GM18517 (cell line): Measurements from ENCODE around the gene FAM234A.
"Not testable (repeated sequence)": the region's sequence is repeated elsewhere in the genome, so short reads cannot be mapped to it uniquely, and the experiment has no call there.

Source experiments
- ATAC-seq: cut with Tn5 transposase; IDR thresholded peaks from one replicate; pipeline ENCODE4 v1.9.1; 2021; ENCODE audit warnings: mild to moderate bottlenecking, moderate library complexity; ENCODE audit not compliant: unreplicated experiment

The FAM234A gene

GRCh38 chr16:263944-264343 lies 29.3 kb downstream of the FAM234A start:
- ATAC-seq: no peak

GRCh38 chr16:264440-264951 lies 29.9 kb downstream of the FAM234A start:
- ATAC-seq: no peak

- no peak for ATAC-seq
Observed at GRCh38 chr16:265002-265529, 30.4 kb downstream of the FAM234A start.

- no peak for ATAC-seq
Observed at GRCh38 chr16:265711-266110, 31.1 kb downstream of the FAM234A start.

DNA sequence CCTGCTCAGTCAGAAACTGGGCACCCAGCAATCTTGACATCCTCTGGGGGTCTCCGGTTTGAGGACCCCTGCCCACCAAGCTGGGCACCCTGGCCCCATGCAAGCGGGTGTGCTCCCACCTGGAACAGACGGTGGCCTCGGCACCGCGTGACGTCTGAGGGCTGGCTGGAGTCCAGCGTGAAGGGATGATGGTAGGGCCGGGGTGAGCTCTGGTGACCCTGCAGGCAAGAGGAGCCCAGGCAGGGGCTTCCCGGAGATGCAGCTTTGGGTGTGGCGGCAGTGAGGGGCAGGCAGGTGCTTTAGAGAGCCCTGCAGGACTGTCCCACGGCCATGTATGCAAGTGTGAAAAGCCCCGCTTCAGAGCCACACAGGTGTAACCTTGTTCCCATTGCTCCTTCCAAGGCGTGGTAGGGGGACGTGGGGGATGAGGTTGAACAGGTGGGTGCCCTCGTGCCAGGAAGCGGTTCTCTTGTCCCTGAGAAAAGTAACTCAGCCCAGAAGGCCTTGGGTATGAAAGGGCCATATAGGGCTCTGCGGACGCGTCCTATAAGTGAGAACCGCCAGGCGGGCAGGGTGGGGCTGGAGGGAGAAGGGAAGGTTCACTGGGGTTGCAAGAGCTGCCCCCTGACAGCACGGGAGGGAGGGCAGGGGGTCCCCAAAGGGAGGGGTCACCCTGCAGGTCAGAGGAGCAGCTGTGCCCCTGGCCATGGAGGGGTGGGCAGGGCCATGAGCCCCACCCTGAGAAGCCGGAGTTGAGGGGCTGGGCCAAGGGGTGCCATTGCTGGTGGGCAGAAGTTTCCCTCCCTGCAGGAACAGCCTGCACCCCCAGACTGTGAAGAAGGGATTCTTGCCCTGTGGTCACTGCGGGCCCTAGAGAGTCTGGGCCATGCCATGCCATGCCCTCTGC lies 31.9 kb downstream of the FAM234A start:
- ATAC-seq: no peak

GRCh38 chr16:267562-267961 lies 32.9 kb downstream of the FAM234A start:
- ATAC-seq: not testable (repeated sequence)

- no peak for ATAC-seq
Observed at GRCh38 chr16:268141-269053, 33.8 kb downstream of the FAM234A start.

DNA sequence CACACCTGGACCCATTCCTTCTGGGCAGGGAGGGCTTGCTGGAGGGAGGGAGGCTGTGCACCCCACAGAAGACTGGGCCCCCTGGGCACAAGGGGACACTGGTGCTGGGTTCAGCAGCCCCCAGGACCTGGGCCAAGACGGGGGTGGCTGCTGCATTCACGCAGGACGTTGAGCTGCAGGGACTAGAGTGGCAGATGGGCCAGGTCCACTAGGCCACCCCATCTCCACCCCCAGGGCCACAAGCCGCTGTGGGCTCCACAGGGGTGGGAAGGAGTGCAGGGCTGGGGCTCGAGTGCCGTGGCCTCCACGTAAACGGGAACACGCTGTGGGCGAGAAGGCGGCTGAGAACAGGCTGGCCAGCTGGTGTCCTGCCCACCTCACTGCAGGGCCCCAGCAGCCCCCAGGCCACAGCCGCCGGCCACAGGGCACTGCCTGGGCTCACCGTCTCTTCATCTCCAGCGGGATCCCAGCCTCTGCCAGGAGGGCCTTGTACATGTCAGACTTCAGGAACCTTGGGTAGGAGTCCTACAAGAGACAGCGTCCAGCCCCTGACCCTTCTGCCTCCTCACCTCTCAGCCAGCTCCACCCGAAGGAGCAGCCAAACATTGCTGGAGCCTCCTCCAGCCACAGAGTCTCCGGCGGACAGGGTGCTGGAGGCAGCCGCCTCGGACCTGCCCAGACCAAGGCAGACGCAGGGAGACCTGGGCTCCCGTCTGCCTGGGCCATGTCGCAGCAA lies 34.6 kb downstream of the FAM234A start:
- no peak for ATAC-seq

- no peak for ATAC-seq
Observed at GRCh38 chr16:270381-271255, 36.0 kb downstream of the FAM234A start.

DNA sequence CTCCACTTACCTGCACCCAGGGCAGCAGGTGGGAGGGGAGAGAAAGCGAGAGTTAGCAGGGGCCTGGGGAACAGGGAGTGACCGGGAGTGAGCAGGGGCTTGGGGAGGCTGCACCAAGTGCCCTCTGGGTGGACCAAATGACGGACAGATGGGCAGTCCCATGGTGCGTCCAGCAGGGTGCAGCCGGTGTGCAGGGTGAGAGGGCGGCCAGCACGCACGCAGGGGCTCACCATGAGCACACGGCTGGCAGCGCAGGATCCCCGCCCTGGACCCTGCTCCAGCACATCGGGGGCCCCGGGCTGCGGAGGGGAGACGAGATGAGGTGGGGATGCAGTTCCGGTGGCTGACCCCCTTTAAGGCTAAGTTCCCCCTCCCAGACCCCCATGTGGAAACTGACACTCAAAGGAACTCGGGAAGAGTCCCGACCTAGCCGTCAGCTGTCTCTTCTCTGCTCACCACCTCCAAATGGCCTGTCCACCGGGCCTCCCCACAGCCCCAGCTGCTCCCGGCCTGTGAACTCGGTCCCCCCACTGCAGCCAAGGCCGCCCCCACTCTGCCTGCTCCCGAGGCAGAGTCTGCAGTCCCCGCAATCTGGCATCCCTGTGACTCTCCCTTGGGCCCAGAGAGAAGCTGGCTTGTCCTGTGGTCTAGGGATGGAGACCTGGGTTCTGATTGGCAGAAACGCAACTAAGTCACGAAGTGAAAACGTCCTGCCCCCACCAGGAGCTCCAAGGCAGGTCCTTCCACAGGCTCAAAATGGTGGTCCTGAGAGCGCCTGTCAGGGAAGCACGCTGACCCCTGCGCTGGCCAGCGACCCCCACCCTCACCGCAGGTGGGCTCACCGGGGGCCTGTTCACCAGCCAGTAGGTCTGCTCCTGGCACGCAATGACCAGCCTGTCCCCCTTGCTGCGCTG lies 38.3 kb downstream of the FAM234A start:
- ATAC-seq: no peak

- no peak for ATAC-seq
Observed at GRCh38 chr16:273547-274421, 39.2 kb downstream of the FAM234A start.

GRCh38 chr16:275041-275641 lies 40.5 kb downstream of the FAM234A start:
- ATAC-seq: no peak

GRCh38 chr16:275786-276232 lies 41.2 kb downstream of the FAM234A start, which contains the start of gene RGS11:
Gene RGS11 (minus strand): TSS chr16:275944. CDS start chr16:275911, 33 bp downstream.
- no peak for ATAC-seq

DNA sequence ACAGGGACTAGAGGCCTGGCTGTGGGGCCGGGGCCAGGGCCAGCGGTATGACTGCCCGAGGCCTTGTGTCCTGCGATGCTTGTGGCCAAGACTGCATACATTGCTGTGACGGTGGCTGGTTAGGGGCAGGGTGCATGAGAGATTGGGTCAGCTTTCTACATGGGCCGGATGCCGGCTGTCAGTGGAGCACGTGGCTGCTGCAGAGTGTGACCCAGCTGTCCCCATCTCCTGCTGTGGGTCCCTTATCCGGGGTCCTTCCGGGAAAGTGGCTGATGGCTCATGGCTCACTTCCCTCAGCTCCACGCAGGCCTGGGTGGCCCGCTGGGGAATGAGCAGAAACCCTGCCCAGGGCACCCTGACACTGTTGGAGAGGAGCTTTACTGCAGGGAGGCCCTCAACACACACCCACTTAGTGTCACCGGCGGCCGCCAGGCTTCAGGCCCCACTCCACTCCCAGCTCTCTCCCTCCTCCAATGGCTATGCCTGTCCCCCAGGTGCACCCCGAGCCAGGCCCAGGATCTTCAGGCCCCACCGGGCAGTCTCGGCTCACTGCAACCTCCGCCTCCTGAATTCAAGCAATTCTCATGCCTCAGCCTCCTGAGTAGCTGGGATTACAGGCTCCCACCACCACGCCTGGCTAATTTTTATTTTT lies 41.9 kb downstream of the FAM234A start:
- no peak for ATAC-seq

DNA sequence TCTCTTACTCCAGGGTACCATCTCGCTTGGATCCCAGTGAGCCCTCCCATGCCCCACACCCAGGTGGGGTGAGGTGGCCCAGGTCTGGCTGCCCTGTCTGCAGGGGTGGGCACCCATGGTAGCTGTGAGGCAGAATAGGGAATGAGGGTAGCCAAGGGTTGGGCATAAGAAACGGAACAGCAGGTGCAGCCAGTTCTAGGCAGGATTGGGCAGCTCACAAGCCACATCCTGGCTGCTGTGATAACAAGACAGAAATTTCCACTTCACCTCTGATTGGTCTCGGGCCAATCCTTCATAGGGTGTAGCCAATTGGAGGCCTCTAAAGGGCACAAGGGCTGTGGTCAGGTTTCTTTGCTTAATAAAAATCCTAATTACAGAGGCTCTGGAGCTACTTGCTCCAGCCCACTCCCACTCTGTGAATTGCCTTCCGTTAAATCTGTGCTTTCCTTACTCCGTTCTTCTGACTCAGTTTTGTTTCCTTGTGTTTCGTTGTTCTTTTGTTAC lies 44.3 kb downstream of the FAM234A start:
- ATAC-seq: no peak

DNA sequence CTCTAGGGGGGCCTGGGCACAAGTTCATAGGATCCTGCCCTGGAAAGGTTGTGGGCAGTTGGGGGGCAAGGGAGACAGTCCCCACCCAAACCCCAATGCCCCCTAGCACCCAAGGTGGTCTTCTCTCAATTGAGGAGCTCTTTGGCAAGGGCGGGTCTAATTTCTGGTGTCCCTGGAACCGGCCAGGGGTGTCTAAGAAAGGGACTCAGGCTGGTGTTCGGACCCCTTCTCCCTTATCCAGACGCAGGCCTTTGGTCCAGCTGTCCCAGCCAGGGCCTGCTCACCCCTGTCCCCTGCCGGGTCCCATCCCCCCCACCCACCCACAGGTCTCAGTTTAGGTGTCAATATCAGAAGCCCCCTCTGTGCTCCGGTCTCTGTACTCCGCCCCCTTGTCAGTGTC lies 44.9 kb downstream of the FAM234A start:
- no peak for ATAC-seq
